HG03280 (cell line): Measurements from ENCODE around the gene TRAPPC6A.
A peak's percentile ranks its signal among the peaks of the same experiment; 100 is the strongest.

Experiments used
- ATAC-seq: cut with Tn5 transposase; IDR thresholded peaks from one replicate; pipeline ENCODE4 v1.9.1; 2021; ENCODE audit warnings: mild to moderate bottlenecking, moderate library complexity; ENCODE audit not compliant: unreplicated experiment

Gene TRAPPC6A

GRCh38 chr19:45133661-45134060, 44.4 kb downstream of the TRAPPC6A start:
- ATAC-seq, result no peak

- no peak for ATAC-seq
Observed at GRCh38 chr19:45130888-45131615, 47.0 kb downstream of the TRAPPC6A start.

GRCh38 chr19:45130236-45130635, 47.8 kb downstream of the TRAPPC6A start:
- ATAC-seq, result no peak

DNA sequence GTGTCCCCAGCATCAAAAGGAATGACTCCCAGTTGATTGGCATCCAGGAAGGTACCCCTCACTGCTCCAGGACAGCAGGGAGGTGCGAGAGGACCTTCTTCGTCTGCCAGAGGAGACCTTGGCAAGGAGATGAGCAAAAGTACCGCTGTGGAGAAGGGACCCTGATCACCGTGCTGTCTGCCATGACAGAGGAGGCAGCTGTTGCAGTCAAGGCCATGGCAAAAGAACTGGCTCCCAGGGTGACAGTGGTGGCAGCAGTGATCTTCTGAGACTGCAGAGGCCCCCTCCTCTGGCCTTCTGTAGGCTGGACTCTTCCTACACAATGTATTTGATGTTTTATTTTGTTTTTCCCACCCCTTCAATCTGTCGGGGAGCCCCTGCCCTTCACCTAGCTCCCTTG, 49.2 kb downstream of the TRAPPC6A start:
- ATAC-seq, result no peak

- no peak for ATAC-seq
Observed at GRCh38 chr19:45128146-45128545, 49.9 kb downstream of the TRAPPC6A start.

DNA sequence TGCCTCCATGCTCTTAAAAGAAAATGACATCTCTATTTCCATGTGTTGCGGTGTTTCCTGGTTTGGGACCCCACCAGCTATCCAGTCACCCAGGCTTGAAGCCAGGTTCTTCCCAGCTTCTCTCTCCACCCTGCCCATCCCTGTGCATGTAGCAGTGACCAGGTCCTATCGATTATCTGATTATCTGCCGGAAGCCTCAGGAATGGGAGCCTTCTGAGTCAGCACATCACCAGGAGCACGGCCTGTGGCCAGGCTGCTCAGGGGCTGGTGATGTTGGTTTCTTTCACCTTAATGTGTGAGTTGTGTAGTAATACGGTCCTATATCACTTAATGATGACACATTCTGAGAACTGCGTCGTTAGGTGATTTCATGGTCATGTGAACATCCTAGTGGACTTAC, 51.4 kb downstream of the TRAPPC6A start:
- ATAC-seq, result no peak

DNA sequence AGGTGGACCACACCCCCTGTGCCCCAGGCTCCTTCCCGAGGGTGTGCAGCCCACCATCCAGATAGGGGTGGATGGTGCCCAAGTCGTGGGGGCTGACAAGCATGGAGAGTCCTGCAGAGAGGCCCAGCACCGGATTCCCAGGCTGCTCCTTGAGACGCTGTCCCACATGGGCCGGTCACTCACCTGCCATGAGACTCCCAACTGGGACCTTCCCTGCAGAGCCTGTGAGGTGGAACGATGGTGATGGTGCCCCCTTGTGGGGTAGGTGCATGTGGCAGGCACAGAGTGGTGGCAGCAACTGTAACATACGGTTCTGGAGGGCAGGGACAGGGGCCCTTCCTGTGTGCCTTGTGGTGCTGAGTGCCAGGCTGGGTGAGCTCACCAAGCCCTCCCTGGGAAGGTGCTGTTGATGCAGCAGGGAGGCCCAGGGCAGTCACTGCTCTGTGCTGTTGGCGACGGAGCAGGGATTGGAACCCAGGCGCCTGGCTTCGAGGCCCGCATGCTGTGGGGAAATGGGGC, 52.0 kb downstream of the TRAPPC6A start:
- ATAC-seq, result peak; percentile 51

DNA sequence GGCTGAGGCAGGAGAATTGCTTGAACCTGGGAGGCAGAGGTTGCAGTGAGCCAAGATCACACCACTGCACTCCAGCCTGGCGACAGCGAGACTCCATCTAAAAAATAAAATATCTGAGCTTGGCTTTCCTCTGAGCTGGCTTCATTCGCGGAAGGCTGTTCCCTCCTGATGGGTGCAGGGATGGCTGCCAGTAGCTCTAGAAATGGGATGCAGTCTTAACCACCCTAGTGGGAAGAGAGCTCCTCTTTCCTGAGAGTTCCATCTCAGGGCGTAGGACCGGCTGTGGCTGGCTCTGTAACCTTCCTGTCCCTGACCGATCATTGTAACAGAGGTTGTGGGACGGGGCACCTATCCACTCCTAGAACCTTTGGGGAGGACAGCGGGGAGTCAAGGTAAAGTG, 52.7 kb downstream of the TRAPPC6A start:
- no peak for ATAC-seq

- ATAC-seq, result no peak
Observed at GRCh38 chr19:45124021-45124420, 54.0 kb downstream of the TRAPPC6A start.

DNA sequence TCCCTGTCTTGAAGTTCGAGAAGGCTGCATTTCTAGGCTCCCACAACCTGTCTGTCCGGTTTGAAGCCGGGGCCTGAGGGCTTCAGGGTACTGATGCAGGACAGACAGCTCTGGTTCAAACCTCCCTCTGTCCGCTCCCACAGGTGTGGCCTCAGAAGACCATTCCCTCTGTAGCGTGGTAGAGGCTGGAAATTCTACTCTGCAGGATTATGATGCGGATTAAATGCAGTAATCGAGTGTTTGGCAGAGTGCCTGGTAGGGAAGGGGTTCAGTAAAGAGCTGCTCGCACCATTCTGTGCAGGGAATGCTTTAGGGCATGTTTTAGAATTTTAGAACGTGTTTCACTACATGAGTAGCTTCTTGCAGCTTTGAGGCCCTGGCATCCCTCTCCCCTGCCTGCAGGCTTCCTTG, 54.6 kb downstream of the TRAPPC6A start:
- ATAC-seq, result no peak

- no peak for ATAC-seq
Observed at GRCh38 chr19:45122832-45123231, 55.2 kb downstream of the TRAPPC6A start.

DNA sequence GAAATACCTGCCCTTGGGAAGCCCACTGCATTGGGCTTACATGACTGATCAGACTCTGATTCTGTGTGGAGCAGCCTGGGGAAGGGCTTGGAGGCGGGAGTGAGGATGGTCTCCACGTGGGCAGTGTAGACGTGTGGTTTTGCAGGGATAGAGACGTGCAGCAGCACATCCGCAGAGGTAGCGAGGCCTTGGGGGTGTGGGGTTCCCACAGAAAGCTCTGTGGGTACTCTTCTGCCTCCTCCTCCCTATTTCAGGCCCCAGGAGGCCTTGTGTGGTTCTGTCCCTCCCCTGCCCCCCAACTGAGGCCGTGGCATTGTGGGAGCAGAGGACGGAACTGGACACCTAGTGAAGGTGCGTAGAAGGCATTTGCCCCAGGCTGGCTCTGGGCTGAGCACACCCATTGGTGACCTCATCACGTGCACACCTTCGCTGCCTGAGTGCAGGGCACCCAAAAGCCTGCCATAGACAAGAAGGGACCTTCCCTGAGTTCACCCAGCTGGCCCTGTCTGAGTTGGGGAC, 56.2 kb downstream of the TRAPPC6A start:
- no peak for ATAC-seq

GRCh38 chr19:45119582-45119981, 58.5 kb downstream of the TRAPPC6A start:
- ATAC-seq, result no peak

- ATAC-seq, result peak; percentile 45
Observed at GRCh38 chr19:45118591-45119355, 59.3 kb downstream of the TRAPPC6A start.

DNA sequence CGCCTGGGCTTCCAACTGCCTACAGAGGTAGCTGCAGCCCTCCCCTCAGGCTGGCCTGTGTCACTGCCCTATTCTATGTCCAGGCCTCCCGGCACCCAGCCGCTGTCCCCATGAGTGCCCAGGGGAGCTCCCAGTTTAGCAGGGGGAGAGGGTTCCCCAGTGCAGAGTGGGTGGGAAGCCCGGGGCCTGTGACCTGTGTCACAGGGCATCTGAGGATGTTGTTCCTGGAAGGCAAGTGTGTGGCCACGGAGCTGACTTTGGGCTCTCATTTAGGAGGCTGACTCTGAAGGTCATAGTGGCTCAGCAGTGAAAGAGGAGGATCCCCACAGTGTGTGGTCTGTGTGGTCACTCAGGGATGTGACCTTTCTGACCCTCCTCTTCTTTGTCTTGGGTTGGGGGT, 59.9 kb downstream of the TRAPPC6A start:
- ATAC-seq, result no peak

- ATAC-seq, result no peak
Observed at GRCh38 chr19:45117671-45118070, 60.4 kb downstream of the TRAPPC6A start.

GRCh38 chr19:45117167-45117594, 60.9 kb downstream of the TRAPPC6A start:
- no peak for ATAC-seq

- ATAC-seq, result no peak
Observed at GRCh38 chr19:45115809-45116615, 62.0 kb downstream of the TRAPPC6A start.

GRCh38 chr19:45114116-45114515, 63.9 kb downstream of the TRAPPC6A start:
- ATAC-seq, result no peak

DNA sequence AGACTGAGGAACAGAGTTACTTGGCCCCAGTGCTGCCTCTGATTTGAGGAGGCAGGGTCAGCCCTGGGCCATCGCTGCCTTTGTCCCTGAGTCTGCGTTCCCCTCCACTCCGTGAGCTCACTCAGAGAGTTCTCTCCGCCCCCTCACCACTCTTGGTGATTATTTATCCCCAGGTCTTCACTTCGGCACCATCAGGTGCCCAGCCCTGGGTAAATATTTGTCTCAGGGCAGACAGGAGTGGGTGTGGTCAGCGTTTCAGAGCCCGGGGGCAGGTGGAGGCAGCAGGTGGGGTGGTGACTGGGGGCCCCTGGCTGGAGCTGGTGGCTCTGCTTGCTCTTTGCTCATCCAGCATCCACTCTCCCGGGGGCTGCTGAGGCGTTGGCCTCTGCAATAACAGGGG, 64.4 kb downstream of the TRAPPC6A start:
- ATAC-seq, result no peak
